CD14-positive monocyte (primary cell): Measurements from ENCODE around the gene NSUN3. TPM values are rescaled to one million over a fixed set of nuclear protein-coding genes. Genes with fewer than 3 reads are reported as not detected.

Experiments used
- DNase-seq, 3 donors: peaks; one replicate each; pipeline ENCODE4 v3.0.0-alpha.2; 2011 to 2022
- H2AFZ ChIP-seq: 2 replicates; pipeline ENCODE4 v1.6.0; 2012; ENCODE audit warnings: mild to moderate bottlenecking, low read depth, low read length, inconsistent platforms; ENCODE audit not compliant: insufficient read depth, poor library complexity, severe bottlenecking
- H3K27ac ChIP-seq, 2 donors: 1 replicate in 1 of 2; 2 replicates in 1 of 2; pipeline ENCODE4 v1.5.1; 2012 to 2013; ENCODE audit warnings: low read length in 2 of 2, control low read depth in 1 of 2, inconsistent platforms in 1 of 2, low read depth in 1 of 2, mild to moderate bottlenecking in 1 of 2
- H3K27me3 ChIP-seq, 2 donors: one replicate each; pipeline versions ENCODE4 v1.6.0 to v1.6.1; 2011 to 2013; ENCODE audit warnings: low read length in 2 of 2; ENCODE audit not compliant: control insufficient read depth in 2 of 2, insufficient read depth in 2 of 2
- H3K36me3 ChIP-seq, 2 donors: replicated peaks in 1 of 2; 1 replicate in 1 of 2; 2 replicates in 1 of 2; pipeline versions ENCODE4 v1.5.1 to v1.6.1; 2012 to 2013; ENCODE audit warnings: low read length in 2 of 2, control low read depth in 1 of 2, inconsistent platforms in 1 of 2, mild to moderate bottlenecking in 1 of 2; ENCODE audit not compliant: insufficient read depth in 2 of 2, control insufficient read depth in 1 of 2
- H3K4me1 ChIP-seq, 2 donors: 1 replicate in 1 of 2; 2 replicates in 1 of 2; pipeline versions ENCODE4 v1.5.1 to v1.6.1; 2012 to 2013; ENCODE audit warnings: low read length in 2 of 2, control low read depth in 1 of 2, inconsistent platforms in 1 of 2, mild to moderate bottlenecking in 1 of 2, moderate library complexity in 1 of 2; ENCODE audit not compliant: insufficient read depth in 2 of 2, control insufficient read depth in 1 of 2
- H3K4me2 ChIP-seq: replicated peaks from 2 replicates; pipeline ENCODE3; 2012; ENCODE audit warnings: low read length, moderate library complexity, mild to moderate bottlenecking; ENCODE audit not compliant: poor library complexity, severe bottlenecking; ENCODE audit errors: extremely low read depth
- H3K4me3 ChIP-seq, 3 experiments: fragments of 200-600 bp in 1 of 3; sonication (generic) in 1 of 3; replicated peaks in 1 of 3; 1 replicate in 2 of 3; 2 replicates in 1 of 3; pipeline ENCODE4 v1.5.1; 2011 to 2013; ENCODE audit warnings: low read length in 3 of 3, mild to moderate bottlenecking in 3 of 3, control low read depth in 2 of 3, low read depth in 2 of 3, inconsistent platforms in 1 of 3, moderate library complexity in 1 of 3
- H3K79me2 ChIP-seq: 2 replicates; pipeline ENCODE4 v1.6.0; 2012; ENCODE audit warnings: mild to moderate bottlenecking, control low read depth, inconsistent platforms, low read length, moderate library complexity; ENCODE audit not compliant: insufficient read depth
- H3K9ac ChIP-seq: 2 replicates; pipeline ENCODE4 v1.6.0; 2017; ENCODE audit warnings: low read length, mild to moderate bottlenecking; ENCODE audit not compliant: insufficient read depth, poor library complexity, severe bottlenecking
- H3K9me3 ChIP-seq, 2 donors: replicated peaks in 1 of 2; 1 replicate in 1 of 2; 2 replicates in 1 of 2; pipeline versions ENCODE4 v1.5.1 to v1.6.1; 2012 to 2013; ENCODE audit warnings: low read length in 2 of 2, control low read depth in 1 of 2; ENCODE audit not compliant: control insufficient read depth in 1 of 2, insufficient read depth in 1 of 2
- H4K20me1 ChIP-seq: 2 replicates; pipeline ENCODE4 v1.6.0; 2012; ENCODE audit warnings: mild to moderate bottlenecking, low read length, control low read depth, moderate library complexity; ENCODE audit not compliant: insufficient read depth
- H3K27ac Mint-ChIP-seq, 7 donors: one replicate each; pipeline ENCODE4 v1.8.0; 2020; ENCODE audit warnings: mild to moderate bottlenecking in 7 of 7, mixed read lengths in 7 of 7, moderate library complexity in 6 of 7, inconsistent platforms in 2 of 7
- H3K27me3 Mint-ChIP-seq, 3 donors: one replicate each; pipeline ENCODE4 v1.8.0; 2021 to 2022; ENCODE audit warnings: low read depth in 3 of 3, mild to moderate bottlenecking in 3 of 3, mixed read lengths in 3 of 3, moderate library complexity in 3 of 3, inconsistent platforms in 1 of 3
- H3K36me3 Mint-ChIP-seq, 2 donors: one replicate each; pipeline ENCODE4 v1.8.0; 2020; ENCODE audit warnings: mixed read lengths in 2 of 2, inconsistent platforms in 1 of 2, mild to moderate bottlenecking in 1 of 2
- H3K4me1 Mint-ChIP-seq: one replicate; pipeline ENCODE4 v1.8.0; 2020; ENCODE audit warnings: mild to moderate bottlenecking, mixed read lengths
- H3K4me3 Mint-ChIP-seq, 2 donors: one replicate each; pipeline ENCODE4 v1.8.0; 2020; ENCODE audit warnings: mild to moderate bottlenecking in 2 of 2, mixed read lengths in 2 of 2, moderate library complexity in 1 of 2
- H3K9me3 Mint-ChIP-seq, 7 donors: one replicate each; pipeline ENCODE4 v1.8.0; 2020 to 2022; ENCODE audit warnings: mixed read lengths in 7 of 7, mild to moderate bottlenecking in 6 of 7, moderate library complexity in 6 of 7, inconsistent platforms in 2 of 7
- WGBS: methylation state at CpG from one replicate; pipeline ENCODE4 v1.1.5; 2013; ENCODE audit warnings: missing lambda C conversion rate; ENCODE audit not compliant: insufficient coverage; 5-methylcytosine and 5-hydroxymethylcytosine counted together
- intact Hi-C, 2 donors: fragments of 100-400 bp; cut with micrococcal nuclease; formaldehyde crosslinking; loops; one replicate each; pipeline versions ENCODE4 v1.15.0 to v1.15.1; 2023
- polyA plus RNA-seq, 3 donors: library from polyadenylated mRNA; depleted of rRNA in 1 of 3; unstranded in 2 of 3; stranded (reverse) in 1 of 3; fragments of 300-500 nt in 2 of 3; fragments of >200 nt in 1 of 3; fragmentation: Illumina TruSeq in 2 of 3; gene quantifications; 1 replicate in 2 of 3; 2 replicates in 1 of 3; pipeline ENCODE4 v1.2.3, GENCODE V29; 2012 to 2021
- TF ChIP-seq, protein P1 (sequence below): fragments of 200-600 bp; IDR thresholded peaks from one replicate; pipeline ENCODE4 v1.8.0; 2022; ENCODE audit warnings: antibody characterized with exemption, mild to moderate bottlenecking

The NSUN3 gene
- polyA plus RNA-seq, 3 donors, result 6.6 to 8.8 (median 7.2) TPM

DNA sequence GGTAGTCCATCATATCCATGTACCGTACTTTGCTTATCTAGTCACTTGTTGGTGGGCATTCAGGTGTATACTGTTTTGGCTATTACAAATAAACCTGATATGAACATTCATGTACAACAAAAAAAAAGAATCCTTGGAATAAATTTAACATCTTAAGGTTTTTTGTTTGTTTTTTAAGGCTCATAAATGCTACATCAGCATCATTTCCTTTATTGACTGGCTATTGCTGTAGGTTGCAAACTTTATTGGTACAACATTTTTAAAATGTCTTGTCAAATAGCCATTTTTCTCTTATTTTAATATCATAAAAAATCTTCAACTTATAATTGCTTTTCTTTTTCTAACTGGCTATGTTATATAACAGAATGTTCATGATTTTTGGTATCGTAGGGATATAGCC is 16.3 kb upstream of the NSUN3 start:
- Mint-ChIP-seq H3K9me3 (peaks cover 5 to 22% (median 14%) of the 10 kb centered on the region in 7 donors), H3K4me1 (no peaks in the 10 kb centered on the region)
- TF ChIP-seq, protein P1, sequence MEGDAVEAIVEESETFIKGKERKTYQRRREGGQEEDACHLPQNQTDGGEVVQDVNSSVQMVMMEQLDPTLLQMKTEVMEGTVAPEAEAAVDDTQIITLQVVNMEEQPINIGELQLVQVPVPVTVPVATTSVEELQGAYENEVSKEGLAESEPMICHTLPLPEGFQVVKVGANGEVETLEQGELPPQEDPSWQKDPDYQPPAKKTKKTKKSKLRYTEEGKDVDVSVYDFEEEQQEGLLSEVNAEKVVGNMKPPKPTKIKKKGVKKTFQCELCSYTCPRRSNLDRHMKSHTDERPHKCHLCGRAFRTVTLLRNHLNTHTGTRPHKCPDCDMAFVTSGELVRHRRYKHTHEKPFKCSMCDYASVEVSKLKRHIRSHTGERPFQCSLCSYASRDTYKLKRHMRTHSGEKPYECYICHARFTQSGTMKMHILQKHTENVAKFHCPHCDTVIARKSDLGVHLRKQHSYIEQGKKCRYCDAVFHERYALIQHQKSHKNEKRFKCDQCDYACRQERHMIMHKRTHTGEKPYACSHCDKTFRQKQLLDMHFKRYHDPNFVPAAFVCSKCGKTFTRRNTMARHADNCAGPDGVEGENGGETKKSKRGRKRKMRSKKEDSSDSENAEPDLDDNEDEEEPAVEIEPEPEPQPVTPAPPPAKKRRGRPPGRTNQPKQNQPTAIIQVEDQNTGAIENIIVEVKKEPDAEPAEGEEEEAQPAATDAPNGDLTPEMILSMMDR, result no peak

DNA sequence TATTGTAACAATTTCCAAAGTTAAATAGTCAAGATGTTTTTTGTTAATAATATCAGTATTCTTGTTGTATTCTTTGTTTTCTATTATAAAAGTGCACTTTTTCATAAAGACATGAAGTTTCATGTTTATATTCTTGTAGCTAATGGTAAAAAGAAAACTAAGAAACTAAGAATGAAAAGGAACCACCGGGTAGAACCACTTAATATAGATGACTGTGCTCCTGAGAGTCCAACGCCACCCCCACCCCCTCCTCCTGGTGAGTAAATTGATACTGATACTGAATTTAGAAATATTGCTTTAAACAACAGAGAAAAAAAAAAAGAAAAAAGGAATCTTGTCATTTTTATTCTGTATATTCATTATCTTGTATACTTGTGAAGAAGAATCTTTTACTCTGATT is 13.6 kb upstream of the NSUN3 start:
- H3K4me1 Mint-ChIP-seq, result no peaks in the 10 kb centered on the region
- DNase-seq, result no peak
- H3K27me3 Mint-ChIP-seq, result no peaks in the 10 kb centered on the region
- H3K27me3 ChIP-seq, result no peaks in the 10 kb centered on the region
- peaks cover 3 to 15% (median 7%) of the 10 kb centered on the region in 7 donors for H3K9me3 Mint-ChIP-seq
- WGBS, result no CpG with 5 or more reads among the region's 2 CpGs
- intact Hi-C loops, result no loop called here
- no peak overlapping the region for H3K27ac Mint-ChIP-seq
- no peak overlapping the region for H3K4me3 Mint-ChIP-seq
- TF ChIP-seq, protein P1, result no peak
- peaks cover 0 to 6% of the 10 kb centered on the region in 2 donors for H3K9me3 ChIP-seq
- H2AFZ ChIP-seq, result no peak overlapping the region
- no peak overlapping the region for H3K4me3 ChIP-seq
- no peaks in the 10 kb centered on the region for H4K20me1 ChIP-seq
- no peak overlapping the region for H3K4me2 ChIP-seq
- H3K79me2 ChIP-seq, result no peaks in the 10 kb centered on the region
- H3K36me3 Mint-ChIP-seq, result peaks cover 6 to 16% of the 10 kb centered on the region in 2 donors
- no peaks in the 10 kb centered on the region for H3K4me1 ChIP-seq
- H3K36me3 ChIP-seq, result peaks cover 0 to 3% of the 10 kb centered on the region in 2 donors
- no peak overlapping the region for H3K27ac ChIP-seq
- no peak overlapping the region for H3K9ac ChIP-seq

More for the DNA sequence above, 16.3 kb upstream of the NSUN3 start:
- Histone ChIP-seq H3K4me3 (no peak overlapping the region), H3K27ac (no peak overlapping the region), H3K27me3 (no peaks in the 10 kb centered on the region), H3K36me3 (peaks cover 0 to 4% of the 10 kb centered on the region in 2 donors), H3K79me2 (no peaks in the 10 kb centered on the region), H3K9me3 (peaks cover 0 to 13% of the 10 kb centered on the region in 2 donors), H3K4me2 (no peak overlapping the region), H2AFZ (no peak overlapping the region), H4K20me1 (no peaks in the 10 kb centered on the region), H3K9ac (no peak overlapping the region), H3K4me1 (no peaks in the 10 kb centered on the region)
- no peaks in the 10 kb centered on the region for H3K27me3 Mint-ChIP-seq
- peaks cover 6 to 25% of the 10 kb centered on the region in 2 donors for H3K36me3 Mint-ChIP-seq
- DNase-seq, result no peak
- no CpG with 5 or more reads among the region's 2 CpGs for WGBS
- H3K27ac Mint-ChIP-seq, result no peak overlapping the region
- intact Hi-C loops, result no loop called here
- H3K4me3 Mint-ChIP-seq, result no peak overlapping the region
